K562 (cell line): ENCODE data around the gene MIEN1. TPM values are rescaled to one million over a fixed set of nuclear protein-coding genes. Genes with fewer than 3 reads are reported as not detected.

Experiments used
- ARID1B ChIP-seq: fragments of 450-650 bp; IDR thresholded peaks from 2 replicates; pipeline ENCODE4 v1.6.1; 2016; ENCODE audit warnings: antibody characterized with exemption, mild to moderate bottlenecking, inconsistent platforms
- CHD2 ChIP-seq: IDR thresholded peaks from 2 replicates; pipeline ENCODE4 v1.6.1; 2011; ENCODE audit warnings: low read depth, low read length
- CXXC5 ChIP-seq: fragments of 250-450 bp; sonication (Bioruptor Pico); IDR thresholded peaks from 2 replicates; pipeline ENCODE4 v1.8.0; 2022; ENCODE audit warnings: inconsistent platforms, mild to moderate bottlenecking, moderate library complexity
- E2F4 ChIP-seq: sonication (generic); formaldehyde crosslinking; IDR thresholded peaks from 2 replicates; pipeline ENCODE4 v1.8.0; 2022; ENCODE audit warnings: mild to moderate bottlenecking, low read depth, missing genetic modification reagents
- EGR1 ChIP-seq: fragments of 450-650 bp; conservative IDR thresholded peaks from 2 replicates; pipeline ENCODE4 v1.6.1; 2017; ENCODE audit warnings: mild to moderate bottlenecking
- ELF1 ChIP-seq: fragments of 200-800 bp; sonication (Bioruptor generic); IDR thresholded peaks from 2 replicates; pipeline ENCODE4 v1.6.1; 2016; ENCODE audit warnings: missing genetic modification characterization, missing compliant biosample characterization
- ETS1 ChIP-seq: conservative IDR thresholded peaks from 2 replicates; pipeline ENCODE4 v1.6.1; 2011; ENCODE audit warnings: low read depth, mild to moderate bottlenecking, low read length; ENCODE audit not compliant: control insufficient read depth
- ETS2 ChIP-seq: IDR thresholded peaks from 2 replicates; pipeline ENCODE4 v1.6.1; 2016; ENCODE audit warnings: borderline replicate concordance, missing genetic modification characterization, mild to moderate bottlenecking, moderate library complexity, missing compliant biosample characterization; ENCODE audit not compliant: poor library complexity, severe bottlenecking
- JUND ChIP-seq, 2 experiments: IDR thresholded peaks; 2 replicates in 1 of 2; 3 replicates in 1 of 2; pipeline ENCODE4 v1.6.1; 2011; ENCODE audit warnings: borderline replicate concordance in 2 of 2, low read depth in 2 of 2, low read length in 2 of 2, improper control_type of control experiment in 1 of 2, missing biosample characterization in 1 of 2, missing genetic modification characterization in 1 of 2, missing genetic modification reagents in 1 of 2
- LEF1 ChIP-seq: fragments of 450-650 bp; IDR thresholded peaks from 2 replicates; pipeline ENCODE4 v1.6.1; 2016; ENCODE audit warnings: mild to moderate bottlenecking
- MEIS2 ChIP-seq: fragments of 450-650 bp; IDR thresholded peaks from 2 replicates; pipeline ENCODE4 v1.6.1; 2014; ENCODE audit warnings: mild to moderate bottlenecking; ENCODE audit not compliant: partially characterized antibody
- MYNN ChIP-seq, 2 experiments: sonication (generic); formaldehyde crosslinking in 1 of 2; IDR thresholded peaks; 2 replicates each; pipeline versions ENCODE4 v1.5.0 to v1.6.1; 2016 to 2020; ENCODE audit warnings: antibody characterized with exemption in 1 of 2, missing genetic modification reagents in 1 of 2
- NCOA4 ChIP-seq: fragments of 450-650 bp; IDR thresholded peaks from 2 replicates; pipeline ENCODE4 v1.6.1; 2018; ENCODE audit warnings: mild to moderate bottlenecking; ENCODE audit not compliant: partially characterized antibody
- NFYB ChIP-seq: IDR thresholded peaks from 2 replicates; pipeline ENCODE4 v1.6.1; 2011; ENCODE audit warnings: mild to moderate bottlenecking, moderate library complexity; ENCODE audit not compliant: insufficient read length; ENCODE audit errors: extremely low read depth
- RCOR1 ChIP-seq, 2 experiments: IDR thresholded peaks; 2 replicates each; pipeline ENCODE4 v1.6.1; 2012; ENCODE audit warnings: low read depth in 2 of 2, low read length in 2 of 2, borderline replicate concordance in 1 of 2, improper control_type of control experiment in 1 of 2
- SMARCE1 ChIP-seq: fragments of 450-650 bp; IDR thresholded peaks from 2 replicates; pipeline ENCODE4 v1.7.1; 2016; ENCODE audit warnings: mild to moderate bottlenecking
- VEZF1 ChIP-seq: fragments of 200-800 bp; sonication (Bioruptor generic); IDR thresholded peaks from 2 replicates; pipeline ENCODE4 v1.6.1; 2017; ENCODE audit warnings: missing genetic modification characterization, missing compliant biosample characterization
- ZBTB5 ChIP-seq: fragments of 450-650 bp; IDR thresholded peaks from 2 replicates; pipeline ENCODE4 v1.6.1; 2017; ENCODE audit warnings: antibody characterized with exemption
- ZNF239 ChIP-seq: fragments of 250-450 bp; sonication (Bioruptor Pico); IDR thresholded peaks from 2 replicates; pipeline ENCODE4 v1.4.0; 2020; ENCODE audit warnings: mild to moderate bottlenecking
- ZNF347 ChIP-seq: fragments of 450-650 bp; formaldehyde crosslinking; IDR thresholded peaks from 2 replicates; pipeline ENCODE4 v1.4.0; 2020; ENCODE audit warnings: low read depth, mild to moderate bottlenecking, moderate library complexity
- ZNF551 ChIP-seq: fragments of 250-450 bp; sonication (Bioruptor Pico); IDR thresholded peaks from 2 replicates; pipeline ENCODE4 v1.5.0; 2021; ENCODE audit warnings: mild to moderate bottlenecking, moderate library complexity
- ZNF707 ChIP-seq: fragments of 250-450 bp; sonication (Bioruptor Pico); conservative IDR thresholded peaks from 2 replicates; pipeline ENCODE4 v1.8.0; 2022; ENCODE audit warnings: inconsistent platforms, mild to moderate bottlenecking, moderate library complexity
- polyA plus RNA-seq, 8 experiments: library from polyadenylated mRNA; depleted of rRNA in 4 of 8; stranded (reverse) in 5 of 8; unstranded in 3 of 8; fragments of >200 nt; fragmentation: Nextera tagmentation in 2 of 8; fragmentation: Illumina TruSeq in 1 of 8; extraction: Ambion mirVana in 2 of 8; extraction: Trizol in 1 of 8; gene quantifications; 2 replicates each; pipeline versions ENCODE4 v1.2.1 to v1.2.3, GENCODE V29; 2011 to 2014; ENCODE audit warnings: inconsistent platforms in 1 of 8, missing spikeins in 1 of 8
- total RNA-seq, 7 experiments: library from RNA; depleted of rRNA in 6 of 7; stranded (reverse); fragments of >200 nt in 6 of 7; fragmentation: Illumina TruSeq in 2 of 7; extraction: Trizol in 2 of 7; gene quantifications; 2 replicates each; pipeline versions ENCODE4 v1.2.1 to v1.2.3, GENCODE V29; 2011 to 2021; ENCODE audit warnings: low replicate concordance in 1 of 7

Gene MIEN1
- total and polyA plus RNA-seq, 9 of the 15 experiments (the other 6 are each of a cell fraction or from before 2014, with no cell fraction given) = 61.3 to 142 (median 78.9) TPM

- TF ChIP-seq ZBTB5 = no peak
- TF ChIP-seq ETS1 = peak; percentile 71; the same call in 1 of the 2 replicates
- TF ChIP-seq NFYB = no peak
- TF ChIP-seq ETS2 = no peak
- TF ChIP-seq CXXC5 (CRISPR knock-in tag) = no peak
- TF ChIP-seq MEIS2 = no peak
- peak; percentile 39; the same call in 1 of the 2 replicates for TF ChIP-seq JUND (IDR thresholded peaks at IDR 0.05; ENCODE audit: borderline replicate concordance, low read depth, low read length)
- no peak; the same call in 2 of the 3 replicates for TF ChIP-seq JUND (tag; IDR thresholded peaks at IDR 0.05; ENCODE audit: borderline replicate concordance, low read depth, low read length)
- TF ChIP-seq MYNN (IDR thresholded peaks at IDR 0.05) = no peak
- TF ChIP-seq MYNN (CRISPR knock-in tag; IDR thresholded peaks at IDR 0.05) = no peak
- TF ChIP-seq ARID1B = peak; percentile 42; the same call in 1 of the 2 replicates
- TF ChIP-seq CHD2 = no peak
- no peak for TF ChIP-seq E2F4
- no peak for TF ChIP-seq RCOR1 (IDR thresholded peaks at IDR 0.05; ENCODE audit: borderline replicate concordance in 1 of 2, low read depth in 2 of 2, low read length in 2 of 2)
- TF ChIP-seq LEF1 = peak; percentile 57; the same call in 1 of the 2 replicates
- no peak for TF ChIP-seq ZNF347 (CRISPR knock-in tag)
- TF ChIP-seq ZNF707 (CRISPR knock-in tag) = no peak
- peak; percentile 62; the same call in 1 of the 2 replicates for TF ChIP-seq EGR1
- no peak for TF ChIP-seq ELF1 (tag)
- peak; percentile 67 for TF ChIP-seq VEZF1 (CRISPR knock-in tag)
- TF ChIP-seq SMARCE1 = 0 out of 2 replicates have a peak, but pooled peaks have one; percentile 24
- no peak for TF ChIP-seq NCOA4
- TF ChIP-seq ZNF551 (CRISPR knock-in tag) = no peak
- TF ChIP-seq ZNF239 = no peak
- TF ChIP-seq, all 486 proteins: peak for 21
Measured at GRCh38 chr17:39740357-39741111, 10.2 kb upstream of the MIEN1 start (continued).
